Germinal center (tissue), 1 donor: ENCODE results near the gene ORMDL1.

ENCODE experiments used
- DNase-seq: peaks from one replicate; pipeline ENCODE4 v3.0.0; 2012; ENCODE audit warnings: mixed read lengths, low spot score

ORMDL1 gene, protein sequence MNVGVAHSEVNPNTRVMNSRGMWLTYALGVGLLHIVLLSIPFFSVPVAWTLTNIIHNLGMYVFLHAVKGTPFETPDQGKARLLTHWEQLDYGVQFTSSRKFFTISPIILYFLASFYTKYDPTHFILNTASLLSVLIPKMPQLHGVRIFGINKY

DNA sequence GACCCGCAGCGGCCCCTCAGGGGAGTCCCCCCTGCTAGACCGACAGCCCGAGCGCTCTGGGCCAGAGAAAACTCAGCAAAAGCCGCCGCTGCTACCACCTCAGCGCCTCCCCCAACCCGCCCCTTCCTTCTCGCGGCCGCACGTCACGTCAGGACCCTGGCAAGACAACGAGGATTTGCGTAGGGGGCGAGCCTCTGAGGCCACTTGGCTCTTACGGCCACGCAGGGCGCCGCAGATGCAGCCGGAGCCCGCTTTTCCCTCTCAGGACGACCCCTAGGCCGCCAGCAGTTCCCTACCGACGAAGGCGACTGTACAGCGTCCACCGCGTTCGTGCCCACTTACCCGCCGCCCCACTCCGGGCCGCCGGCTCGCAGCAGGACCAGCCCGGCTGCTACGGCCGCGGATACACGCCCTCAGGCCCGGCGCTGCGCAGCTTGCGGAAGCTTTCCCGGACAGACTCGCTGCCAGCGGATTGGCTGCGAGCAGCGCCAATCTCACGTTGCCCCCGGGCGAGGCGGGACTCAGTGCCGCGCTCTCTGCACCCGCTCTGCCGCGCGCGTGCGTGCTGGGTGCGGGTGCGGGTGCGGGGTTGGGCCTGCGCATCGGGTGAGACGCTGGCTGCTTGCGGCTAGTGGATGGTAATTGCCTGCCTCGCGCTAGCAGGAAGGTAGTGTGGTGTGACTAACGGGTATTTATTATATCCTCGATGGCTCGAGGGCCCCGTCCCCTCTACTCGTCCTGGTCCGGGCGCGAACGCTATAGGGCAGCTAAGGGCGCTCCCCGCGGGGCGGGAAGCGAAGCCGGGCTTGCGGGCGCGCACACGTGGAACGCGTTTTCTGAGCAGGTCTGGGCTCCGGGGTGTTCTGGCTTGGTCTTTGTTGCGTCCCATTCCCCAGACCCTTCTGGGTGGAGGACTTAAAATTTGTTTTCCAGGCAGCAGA, at the start of gene ORMDL1, which contains the start of gene PMS1:
ORMDL1 (minus strand) TSS at position 413 of the 941 bp plus-strand sequence. CDS start 1,744 bp downstream, outside the sequence.
PMS1 (plus strand) TSS at position 524 of the 941 bp plus-strand sequence. CDS start 7,360 bp downstream, outside the sequence.
- DNase-seq = peak; percentile 97

DNA sequence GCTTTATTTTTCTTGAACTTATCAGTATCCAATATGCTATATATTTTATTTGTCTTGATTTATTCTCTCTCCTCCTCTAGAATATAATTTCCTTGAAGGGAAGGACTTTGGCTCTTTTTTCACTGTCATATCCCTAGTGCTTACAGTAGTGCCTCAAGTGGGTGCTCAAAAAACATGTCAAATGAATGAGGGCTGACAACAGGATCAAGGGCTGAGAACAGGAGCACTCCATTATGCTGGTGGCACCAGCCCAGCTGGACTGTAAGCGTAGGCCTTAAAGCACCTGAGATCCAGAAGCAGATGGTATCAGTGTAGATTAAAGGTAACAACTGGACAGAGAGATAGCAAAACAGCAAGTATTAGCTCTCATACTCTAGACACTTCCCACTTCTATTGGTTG, 46.4 kb upstream of the ORMDL1 start:
- no peak for DNase-seq

DNA sequence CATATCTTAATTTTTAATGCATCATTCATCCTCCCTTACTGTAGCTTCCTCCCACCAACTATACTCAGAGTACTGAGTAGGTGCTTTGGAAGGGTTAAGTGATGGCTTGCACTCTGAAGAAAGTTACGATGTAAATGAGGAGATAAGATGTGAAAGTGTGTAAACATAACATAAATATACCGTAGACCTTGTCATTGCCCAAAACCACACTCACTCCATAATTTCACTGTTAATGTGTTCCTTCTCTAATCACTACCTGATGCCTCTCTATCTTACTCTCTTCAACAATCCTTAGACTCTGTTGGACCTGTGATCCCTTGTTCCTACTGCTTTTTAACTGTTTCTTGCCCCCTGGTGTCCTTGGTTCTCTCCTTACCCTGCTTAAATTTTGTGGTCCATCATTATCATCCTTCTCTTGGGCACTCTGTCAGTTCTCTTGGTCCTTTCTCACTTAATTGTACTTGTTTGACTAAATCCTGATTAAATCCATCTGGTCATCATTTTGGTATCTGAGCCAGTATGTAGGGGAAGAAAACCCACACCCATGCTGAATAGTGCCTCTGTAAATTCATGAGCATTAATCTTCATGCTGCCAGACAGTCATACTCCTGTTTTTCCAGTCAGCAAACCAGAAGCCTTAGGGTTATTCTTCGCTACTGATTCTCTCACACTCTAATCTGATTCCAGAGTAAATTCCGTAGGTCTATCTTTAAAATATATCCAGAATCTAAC, 45.1 kb upstream of the ORMDL1 start:
- DNase-seq = no peak

DNA sequence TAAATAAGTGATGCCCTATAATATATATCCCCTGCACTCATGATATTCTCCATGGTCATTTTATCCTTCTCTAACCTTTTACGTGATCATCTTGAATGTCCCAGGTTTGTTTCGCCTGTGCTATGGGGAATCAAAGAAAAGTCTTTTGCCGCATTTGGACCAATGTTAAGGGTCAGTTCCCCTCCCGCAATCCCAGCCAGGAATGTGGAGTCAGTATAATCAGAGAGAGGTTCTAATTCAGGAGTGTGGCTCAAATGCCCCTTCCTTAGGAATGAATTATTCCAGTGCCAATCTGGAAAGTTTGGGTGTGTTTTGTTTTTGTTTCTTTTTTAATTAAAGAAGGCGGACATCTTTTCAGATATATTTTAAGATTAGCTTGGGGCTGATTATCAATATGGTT, 41.9 kb upstream of the ORMDL1 start:
- no peak for DNase-seq

GRCh38 chr2:189824694-189825396, 40.7 kb upstream of the ORMDL1 start:
- DNase-seq = no peak

DNA sequence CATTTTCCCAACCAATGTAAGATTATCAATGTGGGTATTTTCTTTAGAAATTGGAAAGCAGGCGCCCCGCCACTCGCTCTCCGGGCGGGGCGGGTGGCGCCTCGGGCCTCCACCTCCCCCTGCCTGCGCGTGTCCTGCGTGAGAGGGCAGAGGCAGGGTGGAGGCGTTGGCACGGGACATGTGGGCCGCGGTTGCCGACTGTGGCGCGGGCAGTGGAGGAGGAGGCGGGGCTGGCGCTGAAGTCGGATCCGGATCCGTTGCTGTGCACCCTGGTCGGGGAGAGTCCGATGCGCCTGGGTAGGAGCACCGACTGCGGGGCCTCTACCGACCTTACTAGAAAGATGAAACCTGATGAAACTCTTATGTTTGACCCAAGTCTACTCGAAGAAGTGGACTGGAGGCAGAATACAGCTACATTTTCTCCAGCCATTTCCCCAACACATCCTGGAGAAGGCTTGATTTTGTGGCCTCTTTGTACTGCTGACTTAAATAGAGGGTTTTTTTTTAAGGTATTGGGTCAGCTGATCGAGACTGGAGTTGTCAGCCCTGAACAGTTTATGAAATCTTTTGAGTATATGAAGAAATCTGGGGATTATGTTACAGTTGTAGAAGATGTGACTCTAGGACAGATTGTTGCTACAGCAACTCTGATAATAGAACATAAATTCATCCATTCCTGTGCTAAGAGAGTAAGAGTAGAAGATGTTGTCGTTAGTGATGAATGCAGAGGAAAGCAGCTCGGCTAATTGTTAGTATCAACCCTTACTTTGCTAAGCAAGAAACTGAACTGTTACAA, 38.0 kb upstream of the ORMDL1 start:
- DNase-seq = no peak

DNA sequence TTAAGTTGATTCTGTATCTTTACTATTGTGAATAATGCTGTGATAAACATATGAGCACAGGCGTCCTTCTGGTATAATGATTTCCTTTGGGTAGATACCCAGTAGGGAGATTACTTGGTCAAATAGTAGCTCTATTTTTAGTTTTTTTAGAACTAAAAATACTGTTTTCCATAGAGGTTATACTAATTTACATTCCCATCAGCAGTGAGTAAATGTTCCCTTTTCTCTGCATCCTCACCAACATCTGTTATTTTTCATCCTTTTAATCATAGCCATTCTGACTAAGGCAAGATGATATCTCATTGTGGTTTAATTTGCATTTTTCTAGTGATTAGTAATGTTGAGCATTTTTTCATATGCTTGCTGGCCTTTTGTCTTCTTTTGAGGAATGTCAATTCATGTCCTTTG, 35.2 kb upstream of the ORMDL1 start:
- no peak for DNase-seq

GRCh38 chr2:189818249-189819038, 34.3 kb upstream of the ORMDL1 start:
- DNase-seq = no peak

GRCh38 chr2:189803431-189803830, 19.3 kb upstream of the ORMDL1 start:
- DNase-seq = no peak

DNA sequence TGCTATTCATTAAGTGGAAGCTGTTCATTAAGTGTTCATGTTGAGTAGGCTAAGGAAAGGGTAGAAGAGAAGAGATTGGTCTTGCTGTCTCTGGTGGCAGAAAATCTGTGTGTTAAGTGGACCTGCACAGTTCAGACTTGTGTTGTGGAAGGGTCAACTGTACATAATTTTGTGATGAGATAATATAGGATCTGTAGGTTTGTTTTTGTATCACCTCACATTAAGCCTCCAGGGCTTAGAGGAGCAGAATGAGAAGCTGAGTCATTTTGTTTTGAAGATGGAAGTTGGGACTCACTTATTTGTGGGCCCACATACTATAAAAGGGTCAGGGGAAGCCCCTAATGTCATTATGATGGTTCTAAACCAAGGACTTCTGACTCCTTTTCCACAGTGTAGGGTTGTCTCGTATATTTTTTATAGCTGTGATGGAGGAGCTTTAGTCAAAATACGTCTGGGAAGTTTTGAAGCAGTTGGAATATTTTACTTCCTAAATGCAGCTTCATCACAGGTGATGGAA, 18.3 kb upstream of the ORMDL1 start:
- DNase-seq = no peak

- DNase-seq = no peak
Observed at GRCh38 chr2:189799531-189799930, 15.4 kb upstream of the ORMDL1 start.

- DNase-seq = no peak
Observed at GRCh38 chr2:189799030-189799331, 14.8 kb upstream of the ORMDL1 start.

DNA sequence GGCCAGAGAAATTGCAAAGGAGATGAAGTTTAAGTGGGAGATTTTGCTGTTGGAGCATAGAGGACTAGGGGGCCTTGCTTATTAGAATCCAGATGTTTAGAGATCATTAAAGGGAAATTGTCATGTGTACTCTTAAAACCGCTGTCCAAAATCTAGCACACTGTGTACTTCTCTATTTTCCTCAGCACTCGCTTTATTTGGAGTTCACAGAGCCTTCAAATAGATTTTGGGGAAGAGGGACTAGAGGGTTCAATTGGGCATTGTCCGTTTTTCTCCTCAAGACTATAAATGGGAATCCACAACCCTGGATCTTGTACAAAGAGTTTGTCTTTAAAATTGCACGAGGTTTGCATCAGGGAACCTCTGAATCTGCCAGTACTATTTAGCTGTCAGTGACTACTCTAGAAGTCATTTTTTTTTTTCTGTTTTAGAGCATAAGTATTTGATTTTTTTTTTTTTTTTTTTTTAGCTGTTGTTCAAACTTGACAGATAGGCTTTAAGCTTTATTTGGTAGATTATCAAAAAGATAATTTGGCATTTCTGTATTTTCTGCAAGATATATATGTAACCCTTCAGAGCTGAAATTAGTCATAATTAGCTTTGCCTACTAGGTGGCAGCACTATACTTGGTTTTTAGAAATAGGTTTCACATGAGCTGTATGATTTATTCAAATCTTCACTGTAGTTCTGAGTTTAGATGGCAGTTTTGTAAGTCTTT, 14.3 kb upstream of the ORMDL1 start:
- peak; percentile 46 for DNase-seq

- no peak for DNase-seq
Observed at GRCh38 chr2:189797902-189798301, 13.8 kb upstream of the ORMDL1 start.

DNA sequence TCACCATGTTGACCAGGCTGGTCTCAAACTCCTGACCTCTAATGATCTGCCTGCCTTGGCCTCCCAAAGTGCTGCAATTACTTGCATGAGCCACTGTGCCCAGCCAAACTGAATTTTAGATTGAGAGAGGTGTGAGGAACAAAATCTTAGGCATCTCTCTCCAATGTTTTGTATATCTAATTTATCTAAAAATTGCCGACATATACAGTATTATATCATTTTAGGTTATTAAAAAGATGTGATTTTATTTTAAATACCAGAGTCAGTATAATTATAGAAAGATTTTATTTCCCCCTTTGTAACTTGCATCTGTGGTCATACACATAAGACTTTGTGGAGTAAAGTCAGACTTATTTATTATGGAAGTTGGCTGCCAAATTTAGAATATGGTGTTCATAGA, 10.2 kb upstream of the ORMDL1 start:
- no peak for DNase-seq

GRCh38 chr2:189791338-189792042, 7.4 kb upstream of the ORMDL1 start:
- no peak for DNase-seq

- peak; percentile 8 for DNase-seq
Observed at GRCh38 chr2:189783451-189783926, 650 bp downstream of the ORMDL1 start.

DNA sequence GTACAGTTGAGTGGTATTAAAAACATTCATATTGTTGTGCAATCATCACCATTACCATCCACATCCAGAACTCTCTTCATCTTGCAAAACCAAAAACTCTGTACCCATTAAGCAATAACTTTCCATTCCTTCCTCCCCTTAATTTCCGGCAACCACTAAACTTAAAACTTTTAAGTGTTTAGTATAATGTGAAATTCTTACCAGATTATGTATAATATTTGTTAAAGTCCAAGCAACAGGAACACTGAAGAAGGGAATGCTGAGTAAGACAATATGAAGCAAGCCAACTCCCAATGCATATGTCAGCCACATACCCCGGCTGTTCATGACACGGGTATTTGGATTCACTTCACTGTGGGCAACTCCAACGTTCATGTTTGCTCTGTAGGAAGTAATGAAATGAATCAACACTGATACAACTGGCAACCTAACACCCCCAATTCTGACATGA, 1.9 kb downstream of the ORMDL1 start:
- DNase-seq = no peak

DNA sequence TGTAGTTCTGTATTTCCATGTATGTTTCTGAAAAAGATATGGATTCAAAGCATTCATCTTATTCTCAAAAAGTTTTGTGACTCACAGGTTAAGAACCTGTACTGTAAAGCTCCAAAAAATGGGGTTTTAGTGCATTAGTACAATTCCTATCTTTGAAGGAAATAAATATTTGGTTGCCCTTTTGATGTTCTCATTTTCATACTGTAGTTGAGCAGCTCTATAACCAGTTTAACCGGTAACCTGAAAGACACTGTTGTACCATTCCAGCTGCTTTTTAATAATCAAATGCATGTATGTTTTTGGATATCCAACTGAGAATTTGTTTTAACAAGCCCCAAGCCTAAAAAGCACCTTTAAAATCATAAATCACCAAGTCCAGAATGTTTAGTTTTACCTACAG, 11.9 kb downstream of the ORMDL1 start:
- DNase-seq = no peak
